NCI-H1436 treated with DMSO at 0.1 percent for 48 hours (cell line): ENCODE results near the gene VPS35.
"Not testable (repeated sequence)": the region's sequence is repeated elsewhere in the genome, so short reads cannot be mapped to it uniquely, and the experiment has no call there.

Experiments
- DNase-seq: peaks from one replicate; lab custom pipeline; 2025; lab: John Stamatoyannopoulos, UW

Gene VPS35

GRCh38 chr16:46712911-46713310 is 23.9 kb upstream of the VPS35 start:
- DNase-seq = no peak

GRCh38 chr16:46711106-46712058 is 22.4 kb upstream of the VPS35 start:
- no peak for DNase-seq

GRCh38 chr16:46709469-46710005 is 20.6 kb upstream of the VPS35 start:
- no peak for DNase-seq

GRCh38 chr16:46706642-46707041 is 17.7 kb upstream of the VPS35 start:
- DNase-seq = no peak

GRCh38 chr16:46702030-46702429 is 13.1 kb upstream of the VPS35 start:
- no peak for DNase-seq

GRCh38 chr16:46701615-46702014 is 12.6 kb upstream of the VPS35 start:
- DNase-seq = no peak

- DNase-seq = no peak
Measured at GRCh38 chr16:46700048-46700447, 11.1 kb upstream of the VPS35 start.

GRCh38 chr16:46696957-46697356 is 8.0 kb upstream of the VPS35 start:
- DNase-seq = no peak

GRCh38 chr16:46695937-46696336 is 7.0 kb upstream of the VPS35 start:
- DNase-seq = no peak

- DNase-seq = no peak
Measured at GRCh38 chr16:46693598-46693997, 4.6 kb upstream of the VPS35 start.

- no peak for DNase-seq
Measured at GRCh38 chr16:46691726-46692125, 2.7 kb upstream of the VPS35 start.

GRCh38 chr16:46690281-46691178 is 1.6 kb upstream of the VPS35 start:
- DNase-seq = no peak

GRCh38 chr16:46689365-46690280 is 645 bp upstream of the VPS35 start, which contains the start of gene ORC6:
TSS of gene ORC6 (plus strand) at chr16:46689659. CDS start at chr16:46689706, 47 bp downstream.
- DNase-seq = peak; percentile 89

- no peak for DNase-seq
Measured at GRCh38 chr16:46688101-46688653, 801 bp downstream of the VPS35 start.

- DNase-seq = no peak
Measured at GRCh38 chr16:46687486-46687885, 1.5 kb downstream of the VPS35 start.

GRCh38 chr16:46686815-46687473 is 2.0 kb downstream of the VPS35 start:
- no peak for DNase-seq

GRCh38 chr16:46681867-46682266 is 7.1 kb downstream of the VPS35 start:
- not testable (repeated sequence) for DNase-seq

- not testable (repeated sequence) for DNase-seq
Measured at GRCh38 chr16:46677943-46678342, 11.0 kb downstream of the VPS35 start.

- DNase-seq = no peak
Measured at GRCh38 chr16:46673320-46674013, 15.5 kb downstream of the VPS35 start.

GRCh38 chr16:46662123-46662522 is 26.9 kb downstream of the VPS35 start:
- DNase-seq = no peak
